Transverse colon (tissue), 4 donors: ENCODE data around the gene SH3RF3. TPM values are rescaled to one million over a fixed set of nuclear protein-coding genes. Genes with fewer than 3 reads are reported as not detected.

Experiments
- DNase-seq: peaks from one replicate; pipeline ENCODE4 v3.0.0-alpha.2; 2019
- H3K27ac ChIP-seq, 4 donors: fragments of 200-600 bp; sonication (generic); 2 replicates each; pipeline ENCODE4 v1.5.1; 2016 to 2018; ENCODE audit warnings: inconsistent platforms in 4 of 4
- H3K27me3 ChIP-seq: fragments of 200-600 bp; sonication (generic); 2 replicates; pipeline ENCODE4 v1.5.1; 2017; ENCODE audit warnings: inconsistent platforms
- H3K36me3 ChIP-seq, 4 donors: fragments of 200-600 bp; sonication (generic); 2 replicates each; pipeline ENCODE4 v1.5.1; 2017 to 2019; ENCODE audit warnings: inconsistent platforms in 4 of 4
- H3K4me1 ChIP-seq, 4 donors: fragments of 200-600 bp; sonication (generic); 2 replicates each; pipeline ENCODE4 v1.5.1; 2017 to 2020; ENCODE audit warnings: inconsistent platforms in 4 of 4
- H3K4me3 ChIP-seq, 4 donors: fragments of 200-600 bp; sonication (generic); 1 replicate in 1 of 4; 2 replicates in 3 of 4; pipeline versions ENCODE4 v1.5.1 to v1.6.1; 2017 to 2019; ENCODE audit warnings: inconsistent platforms in 4 of 4
- H3K9me3 ChIP-seq, 2 donors: fragments of 200-600 bp; sonication (generic); 2 replicates each; pipeline ENCODE4 v1.5.1; 2017 to 2019; ENCODE audit warnings: inconsistent platforms in 2 of 2
- CTCF ChIP-seq, 5 experiments: fragments of 200-600 bp in 3 of 5; fragments of 450-650 bp in 2 of 5; sonication (generic) in 3 of 5; IDR thresholded peaks; 1 replicate in 2 of 5; 2 replicates in 3 of 5; pipeline ENCODE4 v1.5.1; 2016 to 2017; ENCODE audit warnings: antibody characterized with exemption in 5 of 5, inconsistent platforms in 3 of 5, mild to moderate bottlenecking in 2 of 5, moderate library complexity in 1 of 5
- EP300 ChIP-seq: sonication (generic); formaldehyde crosslinking; IDR thresholded peaks from one replicate; pipeline ENCODE4 v1.6.1; 2017; ENCODE audit warnings: antibody characterized with exemption, low read depth
- POLR2A ChIP-seq: fragments of 450-650 bp; IDR thresholded peaks from one replicate; pipeline ENCODE4 v1.6.1; 2016; ENCODE audit warnings: antibody characterized with exemption, mild to moderate bottlenecking, moderate library complexity
- POLR2AphosphoS5 ChIP-seq, 3 donors: sonication (generic); formaldehyde crosslinking; IDR thresholded peaks; one replicate each; pipeline ENCODE4 v1.6.1; 2016; ENCODE audit warnings: antibody characterized with exemption in 3 of 3
- WGBS, 2 donors: methylation state at CpG; one replicate each; pipeline ENCODE4 v1.1.5; 2018; ENCODE audit warnings: low coverage in 1 of 2; 5-methylcytosine and 5-hydroxymethylcytosine counted together
- in situ Hi-C, 4 donors: fragments of 200-750 bp; cut with MboI; loops; one replicate each; pipeline versions ENCODE4 v1.15.0 to v1.15.1; 2017; ENCODE audit warnings: low sequenced_read_pairs in 3 of 4, low pct_ligation_motif_present in 1 of 4, low pct_unique_long_range_greater_than_20kb in 1 of 4
- intact Hi-C: fragments of 100-400 bp; cut with DNase I; formaldehyde crosslinking; loops from one replicate; pipeline ENCODE4 v1.15.1; 2023; ENCODE audit warnings: low total_unique reads
- total RNA-seq, 4 donors: library from RNA; depleted of rRNA; stranded (reverse); fragments of >200 nt; gene quantifications; one replicate each; pipeline ENCODE4 v1.1.0, GENCODE V29; 2016

SH3RF3 gene
- total RNA-seq, 4 donors from 2014 or later, result 1.9 to 8.8 (median 2.9) TPM

- no peaks in the 10 kb centered on the region for H3K36me3 ChIP-seq
- no peaks in the 10 kb centered on the region for H3K27me3 ChIP-seq
- no peak for DNase-seq
- WGBS, 2 donors, result 89 to 91% methylated on average over 3 to 22 of the region's 22 CpGs
- in situ Hi-C loops (no loop called here), intact Hi-C loops (no loop called here)
- no peak overlapping the region for H3K4me3 ChIP-seq
- no peaks in the 10 kb centered on the region for H3K9me3 ChIP-seq
- H3K4me1 ChIP-seq, result peaks cover 10 to 15% (median 15%) of the 10 kb centered on the region in 4 donors
- TF ChIP-seq CTCF (IDR thresholded peaks at IDR 0.05), result no peak
- no peak for TF ChIP-seq POLR2A
- no peak for TF ChIP-seq POLR2AphosphoS5 (IDR thresholded peaks at IDR 0.05)
- TF ChIP-seq EP300, result no peak
- H3K27ac ChIP-seq, result no peak overlapping the region
Measured at GRCh38 chr2:109353806-109354745, 225.1 kb downstream of the SH3RF3 start.

- no peak overlapping the region for H3K4me3 ChIP-seq
- DNase-seq, result no peak
- in situ Hi-C loops (no loop called here), intact Hi-C loops (no loop called here)
- no peak for TF ChIP-seq POLR2AphosphoS5 (IDR thresholded peaks at IDR 0.05)
- no peak for TF ChIP-seq EP300
- no peak for TF ChIP-seq POLR2A
- no peak for TF ChIP-seq CTCF (IDR thresholded peaks at IDR 0.05)
- peaks cover 9 to 15% (median 12%) of the 10 kb centered on the region in 4 donors for H3K4me1 ChIP-seq
- no peaks in the 10 kb centered on the region for H3K27me3 ChIP-seq
- WGBS, 2 donors, result 82 to 100% methylated on average over 1 to 8 of the region's 8 CpGs
- no peaks in the 10 kb centered on the region for H3K36me3 ChIP-seq
- H3K9me3 ChIP-seq, result peaks cover 0 to under 1% of the 10 kb centered on the region in 2 donors
- no peak overlapping the region for H3K27ac ChIP-seq
Measured at GRCh38 chr2:109355192-109355843, 226.3 kb downstream of the SH3RF3 start.

GRCh38 chr2:109356324-109357035, 227.5 kb downstream of the SH3RF3 start:
- Histone ChIP-seq H3K27me3 (no peaks in the 10 kb centered on the region), H3K36me3 (no peaks in the 10 kb centered on the region), H3K9me3 (peaks cover 0 to 11% of the 10 kb centered on the region in 2 donors), H3K4me1 (peaks cover 0 to 6% (median 2%) of the 10 kb centered on the region in 4 donors), H3K4me3 (no peak overlapping the region), H3K27ac (no peak overlapping the region)
- no peak for DNase-seq
- no peak for TF ChIP-seq POLR2A
- no peak for TF ChIP-seq EP300
- TF ChIP-seq POLR2AphosphoS5 (IDR thresholded peaks at IDR 0.05), result no peak
- no peak for TF ChIP-seq CTCF (IDR thresholded peaks at IDR 0.05)
- intact Hi-C loops, result no loop called here
- in situ Hi-C loops, result no loop called here
- 93 to 94% methylated on average over 4 to 7 of the region's 7 CpGs for WGBS, 2 donors

- no peak overlapping the region for H3K4me3 ChIP-seq
- peaks cover 0 to 11% of the 10 kb centered on the region in 2 donors for H3K9me3 ChIP-seq
- no peaks in the 10 kb centered on the region for H3K4me1 ChIP-seq
- intact Hi-C loops, result no loop called here
- no peak overlapping the region for H3K27ac ChIP-seq
- 88 to 96% methylated on average over 3 to 4 of the region's 4 CpGs for WGBS, 2 donors
- no peaks in the 10 kb centered on the region for H3K27me3 ChIP-seq
- DNase-seq, result no peak
- TF ChIP-seq POLR2AphosphoS5 (IDR thresholded peaks at IDR 0.05) (no peak), EP300 (no peak), POLR2A (no peak), CTCF (IDR thresholded peaks at IDR 0.05) (no peak)
- in situ Hi-C loops, result no loop called here
- no peaks in the 10 kb centered on the region for H3K36me3 ChIP-seq
Measured at GRCh38 chr2:109364217-109364616, 235.2 kb downstream of the SH3RF3 start.
